Liver (tissue), 9 donors: ENCODE data around the gene DDX21. TPM values are rescaled to one million over a fixed set of nuclear protein-coding genes. Genes with fewer than 3 reads are reported as not detected.

ENCODE experiments used
- DNase-seq: peaks from one replicate; pipeline ENCODE4 v3.0.0-alpha.2; 2017; ENCODE audit warnings: low spot score
- H3K27ac ChIP-seq, 2 donors: one replicate each; pipeline ENCODE4 v1.7.0; 2013; ENCODE audit warnings: inconsistent platforms in 2 of 2, low read length in 2 of 2, control low read depth in 1 of 2, low read depth in 1 of 2, mild to moderate bottlenecking in 1 of 2
- H3K27me3 ChIP-seq, 4 donors: one replicate each; pipeline versions ENCODE4 v1.6.1 to v1.7.0; 2013; ENCODE audit warnings: low read length in 3 of 4, inconsistent platforms in 1 of 4, mild to moderate bottlenecking in 1 of 4, moderate library complexity in 1 of 4; ENCODE audit not compliant: control insufficient read depth in 4 of 4, insufficient read depth in 4 of 4
- H3K36me3 ChIP-seq, 4 donors: one replicate each; pipeline versions ENCODE4 v1.6.1 to v1.7.0; 2013; ENCODE audit warnings: low read length in 3 of 4, mild to moderate bottlenecking in 3 of 4, low read depth in 1 of 4, moderate library complexity in 1 of 4; ENCODE audit not compliant: control insufficient read depth in 4 of 4, insufficient read depth in 3 of 4
- H3K4me1 ChIP-seq, 4 donors: one replicate each; pipeline versions ENCODE4 v1.6.1 to v1.7.0; 2013; ENCODE audit warnings: low read length in 3 of 4, mild to moderate bottlenecking in 3 of 4, moderate library complexity in 1 of 4; ENCODE audit not compliant: control insufficient read depth in 4 of 4, insufficient read depth in 4 of 4
- H3K4me3 ChIP-seq, 3 donors: one replicate each; pipeline versions ENCODE4 v1.6.1 to v1.7.0; 2013; ENCODE audit warnings: low read length in 3 of 3, control low read depth in 1 of 3, low read depth in 1 of 3, mild to moderate bottlenecking in 1 of 3
- H3K9ac ChIP-seq, 2 donors: one replicate each; pipeline ENCODE4 v1.7.0; 2013; ENCODE audit warnings: low read length in 2 of 2, mild to moderate bottlenecking in 2 of 2, moderate library complexity in 2 of 2, control low read depth in 1 of 2, low read depth in 1 of 2
- H3K9me3 ChIP-seq, 4 donors: one replicate each; pipeline versions ENCODE4 v1.6.1 to v1.7.0; 2013; ENCODE audit warnings: low read length in 3 of 4; ENCODE audit not compliant: control insufficient read depth in 4 of 4
- CTCF ChIP-seq: fragments of 150-350 bp; IDR thresholded peaks from 2 replicates; pipeline ENCODE4 v1.5.1; 2017; ENCODE audit warnings: improper control_type of control experiment, low read depth, low read length; ENCODE audit not compliant: missing input control
- EGR1 ChIP-seq, 2 donors: IDR thresholded peaks; 2 replicates each; pipeline ENCODE4 v1.6.1; 2016 to 2018; ENCODE audit warnings: antibody characterized with exemption in 2 of 2, low read depth in 2 of 2
- FOXA2 ChIP-seq: IDR thresholded peaks from 2 replicates; pipeline ENCODE4 v1.6.1; 2016; ENCODE audit warnings: antibody characterized with exemption
- HNF4G ChIP-seq: IDR thresholded peaks from 2 replicates; pipeline ENCODE4 v1.6.1; 2016; ENCODE audit warnings: antibody characterized with exemption
- NR2F2 ChIP-seq: IDR thresholded peaks from 2 replicates; pipeline ENCODE4 v1.6.1; 2016; ENCODE audit warnings: antibody characterized with exemption
- RAD21 ChIP-seq, 2 donors: IDR thresholded peaks; 2 replicates each; pipeline ENCODE4 v1.6.1; 2016; ENCODE audit warnings: antibody characterized with exemption in 2 of 2, mild to moderate bottlenecking in 2 of 2
- RXRA ChIP-seq, 2 donors: IDR thresholded peaks; 2 replicates each; pipeline ENCODE4 v1.6.1; 2017 to 2018; ENCODE audit warnings: antibody characterized with exemption in 2 of 2, mild to moderate bottlenecking in 1 of 2
- TAF1 ChIP-seq: conservative IDR thresholded peaks from 2 replicates; pipeline ENCODE4 v1.6.1; 2016; ENCODE audit warnings: antibody characterized with exemption, mild to moderate bottlenecking
- ZBTB33 ChIP-seq: IDR thresholded peaks from 2 replicates; pipeline ENCODE4 v1.6.1; 2016; ENCODE audit warnings: antibody characterized with exemption
- WGBS: extraction: QIAGEN DNeasy Blood & Tissue Kit; methylation state at CpG from one replicate; pipeline ENCODE4 v1.1.7; 2013; 5-methylcytosine and 5-hydroxymethylcytosine counted together
- polyA plus RNA-seq, 2 donors: library from polyadenylated mRNA; stranded (reverse) in 1 of 2; unstranded in 1 of 2; fragments of 200-250 nt in 1 of 2; fragments of >200 nt in 1 of 2; fragmentation: Nextera tagmentation in 1 of 2; extraction: Ambion mirVana in 1 of 2; gene quantifications; one replicate each; pipeline versions ENCODE4 v1.2.1 to v1.2.3, GENCODE V29; 2013 to 2015
- total RNA-seq, 2 donors: library from RNA; depleted of rRNA; stranded (reverse); fragments of >200 nt; gene quantifications; one replicate each; pipeline ENCODE4 v1.2.3, GENCODE V29; 2014
- TF ChIP-seq, protein P1 (sequence below): IDR thresholded peaks from 2 replicates; pipeline ENCODE4 v1.6.1; 2016; ENCODE audit warnings: antibody characterized with exemption
- donor health status: healthy.
- donor health status: healthy.
- donor health status: healthy.
- donor health status: healthy.
- donor health status: healthy.

DDX21 gene
- total and polyA plus RNA-seq, 4 donors: 13.9 to 38.4 (median 26.2) TPM

DNA sequence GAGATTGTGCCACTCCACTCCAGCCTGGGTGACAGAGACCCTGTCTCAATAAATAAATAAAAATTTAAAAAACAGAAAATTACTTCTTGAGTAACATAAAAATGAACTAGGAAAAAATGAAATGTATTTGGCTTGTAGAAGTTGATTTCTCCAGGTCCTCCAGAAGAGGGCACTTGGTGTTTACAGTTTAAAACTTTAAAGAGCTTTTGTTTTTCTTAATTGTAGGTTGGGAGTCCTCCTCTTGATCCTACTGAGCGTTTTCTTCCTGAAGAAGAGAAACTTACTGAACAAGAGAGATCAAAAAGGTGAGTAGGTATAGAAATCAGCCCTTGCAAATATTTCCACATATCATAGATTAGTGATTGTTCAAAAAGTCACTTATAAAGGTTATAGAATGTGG, 48.9 kb downstream of the DDX21 start:
- Histone ChIP-seq H3K4me1 (no peaks in the 10 kb centered on the region), H3K9me3 (no peaks in the 10 kb centered on the region), H3K9ac (peak overlapping the region in 1 of 2 donors; percentile 7), H3K4me3 (no peak overlapping the region), H3K27ac (no peak overlapping the region), H3K36me3 (peaks cover 0 to 11% (median 7%) of the 10 kb centered on the region in 4 donors), H3K27me3 (no peaks in the 10 kb centered on the region)
- WGBS: 62% methylated on average over 1 of the region's 1 CpG
- no peak for DNase-seq
- TF ChIP-seq FOXA2: no peak
- peak; percentile 73 to 78 for TF ChIP-seq RAD21 (IDR thresholded peaks at IDR 0.05)
- TF ChIP-seq CTCF: peak; percentile 34
- TF ChIP-seq, protein P1, sequence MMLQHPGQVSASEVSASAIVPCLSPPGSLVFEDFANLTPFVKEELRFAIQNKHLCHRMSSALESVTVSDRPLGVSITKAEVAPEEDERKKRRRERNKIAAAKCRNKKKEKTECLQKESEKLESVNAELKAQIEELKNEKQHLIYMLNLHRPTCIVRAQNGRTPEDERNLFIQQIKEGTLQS: no peak

- TF ChIP-seq EGR1 (IDR thresholded peaks at IDR 0.05; ENCODE audit: low read depth in 2 of 2): no peak
- no peak for TF ChIP-seq RAD21 (IDR thresholded peaks at IDR 0.05)
- TF ChIP-seq, protein P1: no peak
- TF ChIP-seq TAF1: no peak
- TF ChIP-seq CTCF: no peak
- TF ChIP-seq NR2F2: no peak
- TF ChIP-seq HNF4G: no peak
- TF ChIP-seq RXRA (IDR thresholded peaks at IDR 0.05): no peak
- TF ChIP-seq ZBTB33: no peak
- WGBS: 94% methylated on average over 6 of the region's 6 CpGs
- no peak overlapping the region for H3K27ac ChIP-seq
- peaks cover 0 to 11% (median 6%) of the 10 kb centered on the region in 4 donors for H3K36me3 ChIP-seq
- H3K9me3 ChIP-seq: no peaks in the 10 kb centered on the region
- no peak for DNase-seq
- no peak overlapping the region for H3K4me3 ChIP-seq
- no peaks in the 10 kb centered on the region for H3K4me1 ChIP-seq
- no peak overlapping the region for H3K9ac ChIP-seq
- no peaks in the 10 kb centered on the region for H3K27me3 ChIP-seq
Measured at GRCh38 chr10:69005704-69006485, 49.9 kb downstream of the DDX21 start.
